GM12878 (cell line): ENCODE results near the gene NEURL3. TPM values are rescaled to one million over a fixed set of nuclear protein-coding genes. Genes with fewer than 3 reads are reported as not detected.

ENCODE experiments used
- ATAC-seq: fragments of 200-7000 bp; cut with Tn5 transposase; 3 replicates; pipeline ENCODE4 v1.9.1; 2020; ENCODE audit warnings: mild to moderate bottlenecking, moderate library complexity
- BruUV-seq: library from RNA; stranded (reverse); fragments of 400-500 nt; replicated peaks from 2 replicates; lab custom pipeline; 2021; lab: Mats Ljungman, UMichigan
- CTCF ChIA-PET: fragments of 300-600 bp; sonication (Branson Sonifier 250); formaldehyde crosslinking; extraction: SDS; loops from one replicate; lab custom pipeline; 2021; ENCODE audit warnings: inconsistent platforms; lab: Yijun Ruan, JAX
- POLR2A ChIA-PET: fragments of 350-600 bp; formaldehyde crosslinking; extraction: SDS; loops from one replicate; lab custom pipeline; 2021; ENCODE audit warnings: inconsistent platforms; lab: Charles Lee
- RAD21 ChIA-PET: fragments of 300-600 bp; sonication (Branson Sonifier 250); formaldehyde crosslinking; loops from one replicate; lab custom pipeline; 2023; ENCODE audit warnings: antibody characterized with exemption; ENCODE audit not compliant: unreplicated experiment; lab: Charles Lee
- SMC1A ChIA-PET: fragments of 300-600 bp; sonication (Branson Sonifier 250); formaldehyde crosslinking; loops from one replicate; lab custom pipeline; 2023; ENCODE audit not compliant: unreplicated experiment, uncharacterized antibody; lab: Charles Lee
- DNase-seq: peaks from one replicate; pipeline ENCODE4 v3.0.0-alpha.2; 2011; ENCODE audit warnings: low read depth, low spot score
- FAIRE-seq: peaks from 3 replicates; lab custom pipeline; 2011; peaks lifted over from hg19 to GRCh38; lab: Jason Lieb, UNC
- H2AFZ ChIP-seq: 2 replicates; pipeline ENCODE4 v1.6.0; 2011; ENCODE audit warnings: low read depth, low read length, control low read depth; ENCODE audit not compliant: control insufficient read depth
- H3K27ac ChIP-seq: 2 replicates; pipeline ENCODE4 v1.5.1; 2011; ENCODE audit warnings: control low read depth; ENCODE audit not compliant: control insufficient read depth, insufficient read depth
- H3K27me3 ChIP-seq, 2 experiments: replicated peaks in 1 of 2; 2 replicates each; pipeline versions ENCODE4 v1.6.0 to v1.6.1; 2011; ENCODE audit warnings: low read length in 1 of 2; ENCODE audit not compliant: control insufficient read depth in 2 of 2, insufficient read depth in 2 of 2
- H3K36me3 ChIP-seq, 2 experiments: 2 replicates each; pipeline ENCODE4 v1.5.1; 2011; ENCODE audit warnings: low read length in 1 of 2; ENCODE audit not compliant: control insufficient read depth in 2 of 2, insufficient read depth in 2 of 2
- H3K4me1 ChIP-seq: 2 replicates; pipeline ENCODE4 v1.6.1; 2011; ENCODE audit warnings: mild to moderate bottlenecking, low read length, moderate library complexity, mixed read lengths; ENCODE audit not compliant: control insufficient read depth, insufficient read depth
- H3K4me2 ChIP-seq: 2 replicates; pipeline ENCODE4 v1.6.0; 2011; ENCODE audit warnings: control low read depth; ENCODE audit not compliant: control insufficient read depth, insufficient read depth
- H3K4me3 ChIP-seq: fragments of 200-600 bp; sonication (generic); 2 replicates; pipeline ENCODE4 v1.5.1; 2016
- H3K79me2 ChIP-seq: 2 replicates; pipeline ENCODE4 v1.6.0; 2011; ENCODE audit warnings: low read length; ENCODE audit not compliant: control insufficient read depth, insufficient read depth
- H3K9ac ChIP-seq: 2 replicates; pipeline ENCODE4 v1.8.0; 2011; ENCODE audit warnings: low read length, control low read depth, mixed read lengths; ENCODE audit not compliant: control insufficient read depth, insufficient read depth
- H3K9me3 ChIP-seq: replicated peaks from 3 replicates; pipeline ENCODE4 v1.5.1; 2011; ENCODE audit warnings: mild to moderate bottlenecking, low read length; ENCODE audit not compliant: control insufficient read depth, insufficient read depth
- H4K20me1 ChIP-seq: 2 replicates; pipeline ENCODE4 v1.6.0; 2011; ENCODE audit not compliant: control insufficient read depth, insufficient read depth
- KDM1A ChIP-seq: fragments of 200-600 bp; sonication (generic); IDR thresholded peaks from 2 replicates; pipeline ENCODE4 v1.6.1; 2016; ENCODE audit warnings: borderline replicate concordance
- POLR2AphosphoS5 ChIP-seq: IDR thresholded peaks from 2 replicates; pipeline ENCODE4 v1.6.1; 2011; ENCODE audit warnings: mild to moderate bottlenecking, low read length, inconsistent platforms
- SMAD5 ChIP-seq: IDR thresholded peaks from 2 replicates; pipeline ENCODE4 v1.6.1; 2016; ENCODE audit warnings: antibody characterized with exemption, low read depth
- STAT1 ChIP-seq: fragments of 450-650 bp; conservative IDR thresholded peaks from 2 replicates; pipeline ENCODE4 v1.6.1; 2014; ENCODE audit warnings: antibody characterized with exemption, mild to moderate bottlenecking
- WGBS: methylation state at CpG from one replicate; pipeline ENCODE4 v1.1.6; 2016; ENCODE audit warnings: low lambda C conversion rate; ENCODE audit not compliant: insufficient replicate concordance, insufficient coverage; ENCODE audit errors: missing lambda C conversion rate; 5-methylcytosine and 5-hydroxymethylcytosine counted together
- in situ Hi-C: fragments of 300-500 bp; cut with MboI; formaldehyde crosslinking; loops from 9 replicates; pipeline ENCODE4 v1.14.3; 2018; ENCODE audit warnings: mixed read lengths
- intact Hi-C: fragments of 100-400 bp; cut with micrococcal nuclease; formaldehyde crosslinking; loops from one replicate; pipeline ENCODE4 v1.14.2; 2022; ENCODE audit not compliant: unreplicated experiment
- polyA plus RNA-seq, 11 experiments: library from polyadenylated mRNA; depleted of rRNA in 4 of 11; unstranded in 6 of 11; stranded (reverse) in 5 of 11; fragments of >200 nt; fragmentation: Nextera tagmentation in 4 of 11; fragmentation: Illumina TruSeq in 1 of 11; extraction: Ambion mirVana in 4 of 11; extraction: Trizol in 1 of 11; gene quantifications; 1 replicate in 1 of 11; 2 replicates in 10 of 11; pipeline versions ENCODE4 v1.2.1 to v1.2.3, GENCODE V29; 2011 to 2016; ENCODE audit warnings: inconsistent platforms in 2 of 11, missing spikeins in 2 of 11, low read depth in 1 of 11
- total RNA-seq, 4 experiments: library from RNA; depleted of rRNA in 3 of 4; stranded (reverse); fragments of >200 nt in 3 of 4; fragmentation: Illumina TruSeq in 1 of 4; extraction: Trizol in 1 of 4; gene quantifications; 2 replicates each; pipeline versions ENCODE4 v1.2.1 to v1.2.3, GENCODE V29; 2013 to 2021

The NEURL3 gene
- total and polyA plus RNA-seq, 10 of the 15 experiments (the other 5 are each of a cell fraction or from before 2014, with no cell fraction given), result 0.03 to 6.3 (median 0.47) TPM

GRCh38 chr2:96541398-96542152 lies 36.4 kb upstream of the NEURL3 start:
- ChIA-PET RAD21 (interaction anchor here (0.7 to 4.0 kb wide), 5 partner anchors 12 to 134 kb away, joined by 3 to 27 read pairs (median 5); no protein-coding TSS in a partner anchor), POLR2A (interaction anchor here (0.5 to 8.1 kb wide), 4 partner anchors 12 to 329 kb away, joined by 3 to 106 read pairs (median 4); no protein-coding TSS in a partner anchor), CTCF (interaction anchor here (0.6 to 8.1 kb wide), 5 partner anchors 12 to 90 kb away, joined by 3 to 64 read pairs (median 4); no protein-coding TSS in a partner anchor), SMC1A (interaction anchor here (1.0 to 2.6 kb wide), 5 partner anchors 8 to 221 kb away, joined by 3 to 7 read pairs (median 3); no protein-coding TSS in a partner anchor)
- in situ Hi-C loops (no loop called here), intact Hi-C loops (no loop called here)
- Histone ChIP-seq H3K27ac (no peak overlapping the region), H3K36me3 (peaks cover 9 to 29% of the 10 kb centered on the region in 2 experiments), H3K4me3 (no peak overlapping the region), H2AFZ (no peak overlapping the region), H3K79me2 (peaks cover 93% of the 10 kb centered on the region), H3K4me1 (peaks cover 13% of the 10 kb centered on the region), H3K27me3 (no peaks in the 10 kb centered on the region), H3K9ac (no peak overlapping the region), H3K9me3 (no peaks in the 10 kb centered on the region; the same call in 2 of the 3 replicates), H4K20me1 (peaks cover 24% of the 10 kb centered on the region), H3K4me2 (no peak overlapping the region; the same call in 1 of the 2 replicates)
- no peak for FAIRE-seq
- no peak for DNase-seq
- no peak for ATAC-seq
- WGBS, result 90% methylated on average over 4 of the region's 4 CpGs
- TF ChIP-seq SMAD5 (no peak), KDM1A (no peak)
- TF ChIP-seq, all 136 proteins: peak for 0
- TSS peak; percentile 2 for BruUV-seq

DNA sequence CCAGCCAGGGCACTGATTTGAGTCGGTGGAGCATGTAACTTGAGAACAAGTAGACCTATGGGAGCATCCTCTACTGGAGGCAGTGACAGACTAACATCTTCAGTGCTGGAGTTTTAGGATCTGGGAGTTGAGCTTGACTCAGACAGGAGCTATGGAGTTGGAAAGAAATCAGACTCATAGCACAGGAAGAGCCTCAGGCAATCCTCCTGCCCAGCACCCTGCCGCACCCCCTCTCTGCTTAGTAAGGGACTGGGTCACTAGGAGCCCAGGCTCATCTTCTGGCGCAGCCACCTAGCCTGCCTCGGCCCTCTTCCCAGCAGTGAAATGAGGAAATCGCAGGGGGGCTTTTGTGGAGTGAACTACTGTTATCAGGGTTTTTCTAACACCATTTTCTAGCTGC lies 35.0 kb upstream of the NEURL3 start:
- 0 out of 2 replicates have a peak, but pooled peaks have one; percentile 9 for TF ChIP-seq POLR2AphosphoS5
- TF ChIP-seq STAT1, result no peak

More for the DNA sequence above, 35.0 kb upstream of the NEURL3 start:
- WGBS, result 39% methylated on average over 5 of the region's 5 CpGs
- Histone ChIP-seq H4K20me1 (peaks cover 17% of the 10 kb centered on the region), H3K27me3 (no peaks in the 10 kb centered on the region), H2AFZ (no peak overlapping the region), H3K36me3 (peaks cover 6 to 25% of the 10 kb centered on the region in 2 experiments; a peak in 3 of 4 replicates), H3K4me3 (peak overlapping the region; percentile 94; the same call in 1 of the 2 replicates), H3K27ac (no peak overlapping the region), H3K4me2 (peak overlapping the region; percentile 92; the same call in 1 of the 2 replicates), H3K9ac (no peak overlapping the region), H3K4me1 (peaks cover 22% of the 10 kb centered on the region), H3K9me3 (no peaks in the 10 kb centered on the region; the same call in 2 of the 3 replicates), H3K79me2 (peaks cover 90% of the 10 kb centered on the region)
- ChIA-PET CTCF (interaction anchor here (0.6 to 8.1 kb wide), 9 partner anchors 8 to 220 kb away, joined by 3 to 64 read pairs (median 3); partner anchors contain the start of gene CNNM4), RAD21 (interaction anchor here (0.7 to 4.0 kb wide), 7 partner anchors 8 to 42 kb away, joined by 3 to 27 read pairs (median 7); no protein-coding TSS in a partner anchor), SMC1A (interaction anchor here (0.7 to 6.2 kb wide), 10 partner anchors 9 to 223 kb away, joined by 3 to 48 read pairs (median 3); no protein-coding TSS in a partner anchor), POLR2A (interaction anchor here (0.5 to 8.1 kb wide), 4 partner anchors 11 to 18 kb away, joined by 3 to 106 read pairs (median 4); no protein-coding TSS in a partner anchor)
- in situ Hi-C loops, result no loop called here
- no peak for ATAC-seq
- intact Hi-C loops, result no loop called here
- FAIRE-seq, result no peak
- no peak for DNase-seq
- no TSS peak for BruUV-seq
